HUDEP-2 (cell line): ENCODE measurements around the gene RNF114.
"Not testable (repeated sequence)": the region's sequence is repeated elsewhere in the genome, so short reads cannot be mapped to it uniquely, and the experiment has no call there.

Experiments
- DNase-seq, 76 experiments: peaks; one replicate each; lab custom pipeline; 2025; ENCODE audit not compliant: unreplicated experiment in 76 of 76; lab: John Stamatoyannopoulos, UW

RNF114 gene

GRCh38 chr20:49924247-49924646 lies 11.9 kb upstream of the RNF114 start:
- no peak for DNase-seq

GRCh38 chr20:49925901-49926454 lies 10.2 kb upstream of the RNF114 start:
- peak in 1 of 76 experiments; percentile 13 for DNase-seq

GRCh38 chr20:49928411-49929141 lies 7.6 kb upstream of the RNF114 start:
- DNase-seq: peak in 68 of 76 experiments; percentile 9 to 78 (median 54)

GRCh38 chr20:49929142-49929494 lies 7.1 kb upstream of the RNF114 start:
- DNase-seq: no peak

GRCh38 chr20:49935746-49936152 lies 448 bp upstream of the RNF114 start:
- DNase-seq: no peak

GRCh38 chr20:49937027-49937929 lies 1.1 kb downstream of the RNF114 start:
- peak in 9 of 76 experiments; percentile 9 to 41 (median 23) for DNase-seq

- no peak for DNase-seq
Observed at GRCh38 chr20:49938173-49939163, 2.3 kb downstream of the RNF114 start.

GRCh38 chr20:49941456-49941855 lies 5.3 kb downstream of the RNF114 start:
- no peak for DNase-seq

GRCh38 chr20:49942303-49942702 lies 6.1 kb downstream of the RNF114 start:
- DNase-seq: no peak

GRCh38 chr20:49942942-49943341 lies 6.7 kb downstream of the RNF114 start:
- DNase-seq: no peak

GRCh38 chr20:49945306-49945700 lies 9.1 kb downstream of the RNF114 start:
- DNase-seq: no peak

GRCh38 chr20:49945701-49946477 lies 9.7 kb downstream of the RNF114 start:
- DNase-seq: no peak

- no peak for DNase-seq
Observed at GRCh38 chr20:49948178-49948577, 12.0 kb downstream of the RNF114 start.

GRCh38 chr20:49948809-49949507 lies 12.8 kb downstream of the RNF114 start:
- no peak for DNase-seq

GRCh38 chr20:49951151-49951550 lies 15.0 kb downstream of the RNF114 start:
- no peak for DNase-seq

- DNase-seq: no peak
Observed at GRCh38 chr20:49955167-49955566, 19.0 kb downstream of the RNF114 start.

- not testable (repeated sequence) for DNase-seq
Observed at GRCh38 chr20:49955830-49956396, 19.7 kb downstream of the RNF114 start.

GRCh38 chr20:49956689-49957088 lies 20.5 kb downstream of the RNF114 start:
- no peak for DNase-seq
